Skeletal muscle satellite cell (primary cell): ENCODE data around the gene ITGA8.
"Not testable (repeated sequence)": the region's sequence is repeated elsewhere in the genome, so short reads cannot be mapped to it uniquely, and the experiment has no call there.

Source experiments
- H3K27me3 ChIP-seq: 2 replicates; pipeline ENCODE4 v1.7.0; 2013; ENCODE audit warnings: low read length; ENCODE audit not compliant: control insufficient read depth, insufficient read depth
- H3K36me3 ChIP-seq: 2 replicates; pipeline ENCODE4 v1.7.0; 2013; ENCODE audit warnings: mild to moderate bottlenecking, control low read depth, low read length; ENCODE audit not compliant: insufficient read depth
- H3K4me1 ChIP-seq: 2 replicates; pipeline ENCODE4 v1.7.0; 2013; ENCODE audit warnings: low read length; ENCODE audit not compliant: control insufficient read depth, insufficient read depth
- H3K4me2 ChIP-seq: 2 replicates; pipeline ENCODE4 v1.7.0; 2013; ENCODE audit warnings: mild to moderate bottlenecking, low read length
- H3K4me3 ChIP-seq: 2 replicates; pipeline ENCODE4 v1.7.0; 2013; ENCODE audit warnings: low read length
- H3K9ac ChIP-seq: 2 replicates; pipeline ENCODE4 v1.7.0; 2013; ENCODE audit warnings: mild to moderate bottlenecking, low read depth, low read length, moderate library complexity
- H3K9me3 ChIP-seq: replicated peaks from 2 replicates; pipeline ENCODE4 v1.7.0; 2013; ENCODE audit warnings: mild to moderate bottlenecking, control low read depth, low read length

Gene ITGA8

DNA sequence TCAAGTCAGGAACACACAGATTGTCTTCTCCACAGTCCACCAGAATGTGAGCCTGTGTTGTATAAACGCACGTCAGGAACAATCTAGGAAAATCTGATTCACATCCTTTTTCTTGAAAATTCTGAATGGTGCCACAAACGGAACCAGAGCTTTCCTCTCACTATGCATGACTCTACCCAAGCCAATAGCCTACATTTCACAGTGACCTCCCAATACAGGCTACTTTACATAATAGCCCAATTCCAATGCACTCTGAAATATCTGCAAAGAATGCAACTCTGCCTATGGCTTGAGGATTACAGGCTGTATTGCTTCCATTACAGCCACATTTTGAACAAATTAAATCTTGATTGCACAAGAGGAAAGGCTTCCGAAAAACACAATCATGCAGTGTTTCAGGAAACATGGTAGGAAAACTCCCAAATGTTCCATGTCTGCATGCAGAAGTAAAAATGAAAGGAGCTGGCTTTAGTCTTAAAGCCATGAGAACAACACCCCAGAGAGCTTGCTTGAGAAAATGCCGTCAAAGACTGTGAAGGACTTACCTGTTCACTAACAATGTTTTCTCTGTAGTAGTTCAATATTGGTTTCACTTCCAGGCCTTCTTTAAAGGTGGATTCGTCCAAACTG, 113.9 kb downstream of the ITGA8 start:
- no peaks in the 10 kb centered on the region for H3K4me1 ChIP-seq
- H3K4me3 ChIP-seq: no peak overlapping the region
- no peaks in the 10 kb centered on the region for H3K36me3 ChIP-seq
- peaks cover 9% of the 10 kb centered on the region for H3K27me3 ChIP-seq
- no peaks in the 10 kb centered on the region for H3K9me3 ChIP-seq
- H3K4me2 ChIP-seq: no peak overlapping the region
- no peak overlapping the region for H3K9ac ChIP-seq

DNA sequence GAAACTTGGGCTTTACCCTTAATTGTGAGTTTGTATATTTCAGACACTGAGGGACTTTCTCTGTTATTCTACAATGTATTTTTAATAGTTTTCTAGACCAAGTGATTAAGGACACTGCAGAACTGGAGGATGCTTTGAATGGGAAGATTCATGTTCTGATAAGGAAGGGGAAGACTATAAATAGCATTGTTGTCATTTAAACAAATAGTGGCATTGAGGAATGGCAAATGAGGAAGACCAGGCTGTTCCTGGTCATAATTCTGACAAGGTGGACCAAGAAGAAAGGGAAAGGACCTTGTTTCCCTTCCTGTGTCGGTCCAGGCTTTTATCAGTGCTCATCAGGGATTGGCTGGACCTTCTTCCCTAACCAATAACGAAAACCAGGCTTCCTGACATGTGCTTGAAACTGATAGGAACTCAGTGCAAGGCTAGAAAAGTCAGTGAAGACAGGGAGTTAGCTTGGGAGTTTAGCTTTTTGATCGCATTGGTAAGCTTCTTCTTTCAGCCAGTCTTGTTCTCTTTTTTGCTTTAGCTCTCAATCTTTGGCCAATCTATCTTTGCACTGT, 116.2 kb downstream of the ITGA8 start:
- Histone ChIP-seq H3K27me3 (peaks cover 9% of the 10 kb centered on the region), H3K4me1 (no peaks in the 10 kb centered on the region), H3K9ac (no peak overlapping the region), H3K9me3 (no peaks in the 10 kb centered on the region), H3K36me3 (no peaks in the 10 kb centered on the region), H3K4me3 (no peak overlapping the region), H3K4me2 (no peak overlapping the region)

DNA sequence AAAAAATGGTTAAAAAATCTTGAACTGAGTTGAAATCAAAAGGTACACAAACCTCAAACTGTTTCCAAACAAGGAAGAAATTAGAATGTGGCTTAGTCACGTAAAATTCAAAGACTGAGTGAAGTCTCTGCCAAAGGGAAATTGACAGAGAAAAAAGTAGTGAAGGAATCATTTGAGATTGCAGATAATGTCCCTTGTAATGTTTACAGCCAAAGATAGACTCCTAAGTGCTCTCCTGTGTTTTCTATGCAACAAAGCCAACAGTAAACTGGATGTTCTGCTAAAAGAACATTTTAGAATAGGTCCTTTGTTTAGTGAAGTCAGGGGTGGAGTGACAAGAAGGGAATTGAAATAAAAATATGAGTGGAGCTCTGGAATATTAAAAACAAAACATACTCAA, 117.9 kb downstream of the ITGA8 start:
- H3K27me3 ChIP-seq: peaks cover 15% of the 10 kb centered on the region
- no peaks in the 10 kb centered on the region for H3K4me1 ChIP-seq
- no peak overlapping the region for H3K4me2 ChIP-seq
- no peak overlapping the region for H3K9ac ChIP-seq
- no peak overlapping the region for H3K4me3 ChIP-seq
- no peaks in the 10 kb centered on the region for H3K9me3 ChIP-seq
- no peaks in the 10 kb centered on the region for H3K36me3 ChIP-seq

DNA sequence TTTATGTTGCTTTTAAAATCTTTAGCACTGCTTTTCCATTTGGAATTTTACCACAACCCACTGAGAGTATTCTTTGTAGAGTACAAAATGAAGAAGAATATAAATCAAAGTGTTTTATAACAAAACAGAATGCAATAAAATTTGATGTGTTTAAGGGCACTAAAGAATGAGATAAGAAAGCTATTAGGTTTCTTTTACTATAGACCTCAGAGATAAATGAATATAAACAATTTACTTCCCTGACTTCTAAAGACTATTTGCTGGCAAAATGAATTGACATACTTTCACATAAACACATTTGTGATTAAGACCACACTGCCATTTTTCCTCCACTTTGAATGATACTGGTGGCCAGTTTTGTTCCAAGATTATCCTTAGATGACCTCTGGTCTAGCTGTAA, 124.5 kb downstream of the ITGA8 start:
- no peak overlapping the region for H3K4me2 ChIP-seq
- no peaks in the 10 kb centered on the region for H3K36me3 ChIP-seq
- no peak overlapping the region for H3K9ac ChIP-seq
- no peak overlapping the region for H3K4me3 ChIP-seq
- H3K4me1 ChIP-seq: no peaks in the 10 kb centered on the region
- H3K27me3 ChIP-seq: peaks cover 12% of the 10 kb centered on the region
- no peaks in the 10 kb centered on the region for H3K9me3 ChIP-seq

DNA sequence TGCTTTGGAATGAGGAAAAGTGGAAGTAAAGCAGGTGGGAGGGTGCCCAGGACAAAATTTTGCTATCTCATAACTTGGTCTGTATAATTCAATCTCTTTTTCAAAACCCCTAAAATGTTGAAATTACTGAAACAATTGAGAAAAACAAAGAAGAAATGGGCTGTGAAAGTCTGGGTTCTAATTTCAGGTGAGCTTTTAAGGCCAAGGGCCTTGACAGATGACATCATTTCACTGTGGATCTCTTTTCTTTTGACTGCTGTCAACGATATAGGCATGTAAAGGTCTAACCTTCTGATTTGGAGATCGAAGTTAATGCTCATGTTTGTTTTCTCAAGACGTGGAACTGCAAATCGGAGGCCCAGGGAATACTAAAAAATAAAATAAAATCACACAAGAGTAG, 127.8 kb downstream of the ITGA8 start:
- Histone ChIP-seq H3K4me1 (no peaks in the 10 kb centered on the region), H3K27me3 (peaks cover 14% of the 10 kb centered on the region), H3K4me2 (no peak overlapping the region), H3K9me3 (no peaks in the 10 kb centered on the region), H3K9ac (no peak overlapping the region), H3K36me3 (no peaks in the 10 kb centered on the region), H3K4me3 (no peak overlapping the region)

DNA sequence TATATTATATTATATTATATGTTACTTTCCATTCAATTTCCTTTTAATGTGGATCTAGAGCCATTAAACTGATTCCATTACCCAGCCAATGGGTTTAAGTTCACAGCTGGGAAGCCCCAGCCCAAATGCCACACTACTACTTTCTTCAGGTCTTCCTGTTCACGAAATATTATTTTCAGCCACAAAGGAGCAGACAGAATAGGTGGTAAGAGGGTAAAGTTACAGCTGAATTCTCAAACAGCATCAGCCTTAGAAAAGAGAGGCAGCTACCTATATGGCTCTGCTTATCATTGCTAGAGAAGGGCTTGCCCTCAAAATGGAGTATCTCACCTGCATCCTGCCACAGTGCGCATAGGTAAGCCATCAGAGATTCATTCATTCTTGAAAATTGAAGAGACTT, 128.3 kb downstream of the ITGA8 start:
- H3K27me3 ChIP-seq: peaks cover 15% of the 10 kb centered on the region
- H3K9me3 ChIP-seq: no peaks in the 10 kb centered on the region
- H3K9ac ChIP-seq: no peak overlapping the region
- H3K4me1 ChIP-seq: no peaks in the 10 kb centered on the region
- H3K4me3 ChIP-seq: no peak overlapping the region
- H3K36me3 ChIP-seq: no peaks in the 10 kb centered on the region
- no peak overlapping the region for H3K4me2 ChIP-seq

DNA sequence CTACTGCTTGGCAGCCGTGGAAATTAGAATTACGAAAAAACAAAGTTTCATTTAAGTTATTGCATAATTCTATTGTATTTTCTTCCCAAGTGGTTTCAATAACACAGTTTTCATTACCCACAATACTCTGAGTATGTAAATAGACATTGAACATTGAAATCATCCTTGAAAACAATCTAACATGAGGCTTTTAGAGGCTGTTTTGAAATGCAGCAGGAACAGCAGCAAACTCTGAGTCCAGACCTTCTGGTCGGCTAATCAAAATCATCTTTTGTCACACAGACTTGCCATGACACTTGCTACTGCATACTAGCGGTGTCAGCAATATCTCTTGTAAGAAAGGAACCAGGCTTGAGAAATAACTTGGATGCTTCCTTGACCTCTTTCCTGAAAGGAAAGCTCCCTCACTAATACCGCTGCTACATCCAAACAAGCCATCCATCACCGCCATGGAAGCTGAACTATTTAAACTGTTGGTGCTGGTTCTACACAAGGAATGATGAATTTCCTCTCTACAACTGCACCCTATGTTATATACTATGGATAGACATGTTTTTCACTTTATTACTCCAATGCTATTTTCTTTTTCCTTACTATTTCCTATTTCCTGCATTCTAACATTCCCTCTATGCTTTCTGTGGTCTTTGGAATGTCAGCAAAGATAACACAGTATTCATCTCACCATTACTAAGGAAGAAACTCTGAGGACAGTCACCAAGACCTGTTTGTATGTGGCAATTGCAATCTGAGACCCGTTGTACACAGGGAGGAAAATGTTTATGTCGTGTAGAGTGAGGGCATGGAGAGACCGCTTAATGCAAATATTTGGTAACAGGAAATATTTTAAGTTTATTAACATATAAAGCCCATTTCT, 130.8 kb downstream of the ITGA8 start:
- Histone ChIP-seq H3K36me3 (no peaks in the 10 kb centered on the region), H3K4me3 (no peak overlapping the region), H3K9me3 (no peaks in the 10 kb centered on the region), H3K9ac (no peak overlapping the region), H3K27me3 (peaks cover 15% of the 10 kb centered on the region), H3K4me2 (no peak overlapping the region), H3K4me1 (no peaks in the 10 kb centered on the region)

DNA sequence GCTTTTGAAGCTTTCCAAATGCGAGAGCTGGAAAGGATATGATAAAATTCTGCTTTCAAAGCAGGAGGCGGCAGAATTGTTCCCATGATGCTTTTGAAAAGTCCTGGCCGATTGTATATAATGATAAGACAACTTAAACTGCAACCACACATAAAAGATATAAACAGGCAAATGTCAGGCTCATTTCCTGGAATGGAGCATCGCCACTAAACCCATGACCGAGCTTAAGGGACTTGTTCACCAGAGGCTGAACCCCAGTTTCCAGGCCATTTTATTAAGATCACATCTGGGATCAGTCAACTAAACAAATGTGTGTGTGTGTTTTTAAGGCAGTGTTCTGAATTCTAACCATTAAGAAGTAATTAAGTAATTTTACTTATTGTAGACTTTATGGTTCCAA, 131.6 kb downstream of the ITGA8 start:
- Histone ChIP-seq H3K4me1 (no peaks in the 10 kb centered on the region), H3K9ac (no peak overlapping the region), H3K9me3 (no peaks in the 10 kb centered on the region), H3K27me3 (peaks cover 15% of the 10 kb centered on the region), H3K36me3 (no peaks in the 10 kb centered on the region), H3K4me2 (no peak overlapping the region), H3K4me3 (no peak overlapping the region)

DNA sequence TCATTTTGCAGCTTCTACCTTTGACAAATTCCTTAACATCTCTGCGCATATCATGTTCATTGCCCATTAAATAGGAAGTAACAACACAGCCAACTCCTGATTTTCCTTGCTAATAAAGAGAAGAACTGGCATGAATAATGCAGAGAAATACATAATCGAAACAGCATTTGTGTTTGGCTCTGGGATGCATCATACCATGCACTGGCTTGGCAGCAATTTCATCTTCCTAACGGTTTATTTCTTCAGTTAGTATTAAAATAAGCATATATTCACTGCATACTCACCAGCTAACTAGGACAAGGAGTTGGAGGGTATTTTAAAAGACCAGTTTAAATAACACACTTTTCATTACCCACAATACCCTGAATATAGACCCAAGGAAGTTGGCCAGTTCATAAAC, 132.5 kb downstream of the ITGA8 start:
- Histone ChIP-seq H3K27me3 (peaks cover 15% of the 10 kb centered on the region), H3K4me1 (no peaks in the 10 kb centered on the region), H3K9me3 (no peaks in the 10 kb centered on the region), H3K36me3 (no peaks in the 10 kb centered on the region), H3K9ac (no peak overlapping the region), H3K4me3 (no peak overlapping the region), H3K4me2 (no peak overlapping the region)

DNA sequence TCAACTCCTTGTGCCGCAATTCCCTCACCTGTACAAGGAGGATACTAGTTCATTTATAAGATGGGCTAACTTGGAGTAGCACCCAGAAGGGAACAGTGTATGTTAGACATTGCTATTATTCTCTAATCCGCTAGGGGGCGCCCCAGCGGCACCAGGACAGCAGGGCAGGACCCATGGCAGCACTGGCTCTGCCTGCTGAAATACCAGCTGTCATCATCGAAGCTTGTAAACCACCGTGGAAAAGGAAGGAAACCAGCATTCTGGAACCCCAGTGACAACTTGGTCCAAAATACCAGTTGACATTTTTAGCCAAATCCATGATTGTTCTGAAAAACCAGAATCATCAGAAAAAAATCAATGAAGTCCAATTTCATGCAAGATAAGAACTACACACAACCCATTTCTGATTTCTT, 134.4 kb downstream of the ITGA8 start:
- Histone ChIP-seq H3K4me3 (no peak overlapping the region), H3K4me1 (no peaks in the 10 kb centered on the region), H3K4me2 (no peak overlapping the region), H3K27me3 (peaks cover 13% of the 10 kb centered on the region), H3K9ac (no peak overlapping the region), H3K36me3 (no peaks in the 10 kb centered on the region), H3K9me3 (no peaks in the 10 kb centered on the region)

DNA sequence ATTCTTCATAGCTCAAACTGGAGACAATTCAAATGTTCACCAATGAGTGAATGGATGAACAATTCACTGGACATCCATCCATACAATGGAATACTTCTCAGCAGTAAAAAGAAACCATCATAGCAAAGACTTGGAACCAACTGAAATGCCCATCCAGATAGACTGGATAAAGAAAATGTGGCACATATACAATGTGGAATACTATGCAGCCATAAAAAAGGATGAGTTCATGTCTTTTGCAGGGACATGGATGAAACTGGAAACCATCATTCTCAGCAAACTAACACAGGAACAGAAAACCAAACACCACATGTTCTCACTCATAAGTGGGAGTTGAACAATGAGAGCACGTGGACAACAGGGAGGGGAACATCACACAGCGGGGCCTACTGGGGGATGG, 136.8 kb downstream of the ITGA8 start:
- not testable (repeated sequence) for H3K9me3 ChIP-seq, H3K36me3 ChIP-seq, H3K4me3 ChIP-seq, H3K9ac ChIP-seq, H3K27me3 ChIP-seq, H3K4me2 ChIP-seq
- H3K4me1 ChIP-seq: peaks cover 12% of the 10 kb centered on the region
